Stimulated activated CD4-positive, alpha-beta T cell treated with anti-CD3 and anti-CD28 coated beads, Interleukin-12 subunit alpha, Interleukin-12 subunit beta, amount 100 ng/mL, for 4 hours (primary cell): ENCODE data around the gene DUSP28.

Experiments used
- DNase-seq: peaks from one replicate; pipeline ENCODE4 v3.0.0-alpha.2; 2020

DUSP28 gene

GRCh38 chr2:240601061-240601830 lies 41.1 kb downstream of the DUSP28 start:
- DNase-seq: no peak

GRCh38 chr2:240601831-240602160 lies 41.6 kb downstream of the DUSP28 start:
- no peak for DNase-seq

DNA sequence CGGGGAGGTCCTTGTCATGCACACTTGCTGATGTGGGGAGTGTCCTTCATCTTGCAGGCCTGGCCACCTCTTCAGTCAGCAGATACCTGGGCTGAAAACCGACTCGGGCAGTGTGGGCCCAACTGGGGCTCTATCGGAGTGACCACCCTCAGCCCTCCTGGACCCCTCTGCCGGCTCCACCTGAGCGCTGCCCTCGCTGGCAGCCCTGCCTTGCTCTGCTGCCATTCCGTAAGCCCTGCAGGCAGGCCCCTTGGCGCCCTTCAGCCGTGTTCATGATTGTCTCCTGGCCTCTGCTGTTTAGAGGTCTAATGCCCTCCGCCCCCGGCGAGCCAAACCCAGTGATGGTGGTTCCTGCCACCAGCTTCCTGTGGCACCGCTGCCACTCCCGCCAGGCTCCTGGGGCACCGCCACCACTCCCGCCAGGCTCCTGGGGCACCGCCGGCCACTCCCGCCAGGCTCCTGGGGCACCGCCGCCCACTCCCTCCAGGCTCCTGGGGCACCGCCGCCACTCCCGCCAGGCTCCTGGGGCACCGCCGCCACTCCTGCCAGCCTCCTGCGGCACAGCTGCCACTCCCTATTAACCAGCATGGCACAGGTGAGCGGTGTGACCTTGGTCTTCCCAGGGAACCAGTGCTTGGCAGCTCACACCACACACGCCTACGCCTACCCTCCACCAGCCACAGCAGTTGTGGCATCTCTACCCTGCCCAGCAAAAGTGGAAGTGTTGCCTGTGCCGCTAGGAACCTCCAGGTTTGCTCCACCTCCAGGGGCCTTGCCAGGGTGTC lies 42.3 kb downstream of the DUSP28 start:
- no peak for DNase-seq

GRCh38 chr2:240603081-240603835 lies 43.1 kb downstream of the DUSP28 start:
- no peak for DNase-seq

GRCh38 chr2:240603846-240604245 lies 43.7 kb downstream of the DUSP28 start:
- DNase-seq: no peak

GRCh38 chr2:240604291-240604938 lies 44.3 kb downstream of the DUSP28 start:
- DNase-seq: no peak

GRCh38 chr2:240604939-240605716 lies 45.0 kb downstream of the DUSP28 start:
- no peak for DNase-seq

DNA sequence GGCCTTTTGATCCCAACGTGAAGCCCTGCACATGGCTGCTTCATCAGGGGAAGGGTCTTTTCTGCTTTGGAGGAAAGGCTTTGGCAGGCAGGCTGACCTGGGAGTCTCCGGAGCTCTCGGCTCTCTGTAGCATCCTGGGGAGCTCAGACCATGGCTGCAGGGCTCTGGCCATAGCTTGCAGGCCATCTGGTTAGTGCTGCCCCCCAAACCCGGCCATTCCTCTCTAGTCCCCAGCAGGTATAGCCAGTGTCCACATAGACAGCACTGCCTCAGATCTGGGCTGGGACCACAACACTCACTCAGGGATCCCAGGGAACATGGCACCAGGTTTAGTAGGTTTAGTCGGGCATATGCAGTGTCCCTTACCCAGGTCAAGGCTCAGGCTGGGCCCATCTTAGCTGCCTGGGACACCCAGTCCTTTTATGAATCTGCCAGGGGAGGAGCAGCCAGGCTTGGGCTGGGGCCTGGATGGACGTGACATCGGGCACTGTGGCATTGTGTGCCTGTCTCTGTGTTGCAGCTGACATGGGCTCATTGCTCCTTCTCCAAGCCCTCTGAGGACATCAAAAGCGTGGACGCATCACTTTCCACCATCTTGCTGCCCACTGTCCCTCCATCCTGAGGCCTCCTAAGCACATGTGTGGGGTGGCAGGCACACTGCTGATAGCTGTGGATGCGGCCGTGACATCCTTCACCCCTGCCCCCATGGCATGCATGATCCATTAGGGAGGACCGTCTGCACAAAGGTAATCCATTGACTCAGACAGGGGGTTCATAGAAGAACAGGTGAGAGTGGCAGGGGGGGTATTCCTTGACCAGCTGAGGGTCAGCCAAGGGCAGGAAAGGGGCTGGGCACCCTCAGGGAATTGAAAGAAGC lies 45.9 kb downstream of the DUSP28 start:
- DNase-seq: no peak

GRCh38 chr2:240611601-240612210 lies 51.5 kb downstream of the DUSP28 start:
- DNase-seq: no peak
